ENCODE measurements around the gene CLRN2. TPM values are rescaled to one million over a fixed set of nuclear protein-coding genes. Genes with fewer than 3 reads are reported as not detected.

The CLRN2 gene
- polyA plus RNA-seq, 1 experiment: not detected

GRCh38 chr4:17550549-17550948 lies 35.6 kb downstream of the CLRN2 start:
- CTCF ChIA-PET: interaction anchor here (2.9 to 3.3 kb wide), 2 partner anchors 25 to 257 kb away, joined by 9 to 38 read pairs; partner anchors contain the start of genes DCAF16 and NCAPG
- H3K36me3 ChIP-seq (ENCODE audit: control insufficient read depth, insufficient read depth, low read length): no peaks in the 10 kb centered on the region
- peaks cover 2% of the 10 kb centered on the region for H3K27me3 ChIP-seq (ENCODE audit: control insufficient read depth, insufficient read depth, low read length)
- TF ChIP-seq, protein P1, sequence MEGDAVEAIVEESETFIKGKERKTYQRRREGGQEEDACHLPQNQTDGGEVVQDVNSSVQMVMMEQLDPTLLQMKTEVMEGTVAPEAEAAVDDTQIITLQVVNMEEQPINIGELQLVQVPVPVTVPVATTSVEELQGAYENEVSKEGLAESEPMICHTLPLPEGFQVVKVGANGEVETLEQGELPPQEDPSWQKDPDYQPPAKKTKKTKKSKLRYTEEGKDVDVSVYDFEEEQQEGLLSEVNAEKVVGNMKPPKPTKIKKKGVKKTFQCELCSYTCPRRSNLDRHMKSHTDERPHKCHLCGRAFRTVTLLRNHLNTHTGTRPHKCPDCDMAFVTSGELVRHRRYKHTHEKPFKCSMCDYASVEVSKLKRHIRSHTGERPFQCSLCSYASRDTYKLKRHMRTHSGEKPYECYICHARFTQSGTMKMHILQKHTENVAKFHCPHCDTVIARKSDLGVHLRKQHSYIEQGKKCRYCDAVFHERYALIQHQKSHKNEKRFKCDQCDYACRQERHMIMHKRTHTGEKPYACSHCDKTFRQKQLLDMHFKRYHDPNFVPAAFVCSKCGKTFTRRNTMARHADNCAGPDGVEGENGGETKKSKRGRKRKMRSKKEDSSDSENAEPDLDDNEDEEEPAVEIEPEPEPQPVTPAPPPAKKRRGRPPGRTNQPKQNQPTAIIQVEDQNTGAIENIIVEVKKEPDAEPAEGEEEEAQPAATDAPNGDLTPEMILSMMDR (IDR thresholded peaks at IDR 0.05; ENCODE audit: insufficient read depth, low read depth, low read length): no peak
- POLR2A ChIA-PET: no interaction called here
- DNase-seq (ENCODE audit: low read depth): no peak
- no peak overlapping the region for H3K4me3 ChIP-seq (ENCODE audit: low read depth, low read length)

DNA sequence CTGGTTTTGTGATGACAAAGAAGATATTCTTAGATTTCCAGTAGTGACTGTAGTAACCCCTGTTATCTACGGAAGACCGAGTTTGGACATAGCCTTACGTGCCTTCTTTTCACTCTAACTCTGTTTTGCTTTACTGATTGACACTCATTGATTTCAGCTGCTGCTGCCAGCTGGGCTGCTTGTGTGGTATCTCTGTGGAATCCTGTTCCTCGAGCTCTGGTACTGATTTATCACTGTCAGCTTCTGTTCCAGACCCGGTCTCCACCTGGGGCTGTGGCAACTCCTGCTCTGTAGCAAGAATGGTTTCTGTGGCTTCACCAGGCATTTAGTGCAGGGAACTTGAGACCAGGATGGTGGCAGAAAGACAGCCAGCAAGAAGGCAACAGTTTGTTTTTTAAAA lies 37.5 kb downstream of the CLRN2 start:
- ChIA-PET CTCF (interaction anchor here (1.4 to 2.1 kb wide), 2 partner anchors 84 to 1040 kb away, joined by 3 to 11 read pairs; no protein-coding TSS in a partner anchor), POLR2A (no interaction called here)
- DNase-seq (ENCODE audit: low read depth): no peak
- TF ChIP-seq, protein P1 (IDR thresholded peaks at IDR 0.05; ENCODE audit: insufficient read depth, low read depth, low read length): no peak
- Histone ChIP-seq H3K36me3 (ENCODE audit: control insufficient read depth, insufficient read depth, low read length) (no peaks in the 10 kb centered on the region), H3K4me3 (ENCODE audit: low read depth, low read length) (no peak overlapping the region), H3K27me3 (ENCODE audit: control insufficient read depth, insufficient read depth, low read length) (peaks cover 2% of the 10 kb centered on the region; the same call in 1 of the 2 replicates)

DNA sequence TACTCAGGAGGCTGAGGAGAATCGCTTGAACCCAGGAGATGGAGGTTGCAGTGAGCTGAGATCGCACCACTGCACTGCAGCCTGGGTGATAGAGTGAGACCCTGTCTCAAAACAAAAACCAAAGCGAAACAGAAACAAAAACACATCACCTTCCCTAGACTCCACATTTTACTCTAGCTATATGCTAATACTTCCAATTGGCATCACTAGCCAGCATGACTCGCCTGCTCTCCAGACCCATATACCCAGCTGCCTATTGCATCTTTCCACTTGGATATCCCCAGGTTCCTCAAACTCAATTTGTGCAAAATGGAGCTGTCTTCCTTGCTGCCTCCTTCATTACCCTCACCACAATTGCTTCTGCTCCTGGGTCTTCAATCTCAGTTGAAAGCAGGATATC lies 39.6 kb downstream of the CLRN2 start:
- TF ChIP-seq, protein P1 (IDR thresholded peaks at IDR 0.05; ENCODE audit: insufficient read depth, low read depth, low read length): no peak
- ChIA-PET POLR2A (no interaction called here), CTCF (interaction anchor here (0.6 to 1.5 kb wide), 5 partner anchors 9 to 244 kb away, joined by 3 to 4 read pairs (median 3); no protein-coding TSS in a partner anchor)
- DNase-seq (ENCODE audit: low read depth): no peak
- H3K27me3 ChIP-seq (ENCODE audit: control insufficient read depth, insufficient read depth, low read length): peaks cover 2% of the 10 kb centered on the region; the same call in 1 of the 2 replicates
- H3K36me3 ChIP-seq (ENCODE audit: control insufficient read depth, insufficient read depth, low read length): no peaks in the 10 kb centered on the region
- no peak overlapping the region for H3K4me3 ChIP-seq (ENCODE audit: low read depth, low read length)

DNA sequence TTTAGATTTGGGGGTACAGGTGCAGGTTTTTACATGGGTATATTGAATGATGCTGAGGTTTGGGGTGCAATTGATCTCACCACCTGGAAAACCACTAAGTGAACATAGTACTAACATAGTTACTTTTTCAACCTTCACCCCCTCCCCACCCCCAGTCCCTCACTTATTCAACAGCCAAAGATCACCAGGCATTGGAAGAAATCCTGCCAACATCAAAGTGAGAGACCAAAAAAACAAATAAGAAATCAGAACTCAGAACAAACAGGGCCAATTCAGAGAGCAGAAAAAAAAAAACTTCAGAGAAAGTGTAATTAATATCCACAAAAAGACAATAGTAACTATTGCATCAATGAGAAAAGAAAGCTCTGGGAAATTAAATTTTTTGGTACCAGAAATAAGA lies 41.5 kb downstream of the CLRN2 start:
- H3K27me3 ChIP-seq (ENCODE audit: control insufficient read depth, insufficient read depth, low read length): peaks cover 2% of the 10 kb centered on the region; the same call in 1 of the 2 replicates
- CTCF ChIA-PET: interaction anchor here (0.8 to 0.9 kb wide), 2 partner anchors 56 to 76 kb away, joined by 3 read pairs; no protein-coding TSS in a partner anchor
- TF ChIP-seq, protein P1 (IDR thresholded peaks at IDR 0.05; ENCODE audit: insufficient read depth, low read depth, low read length): no peak
- no peak overlapping the region for H3K4me3 ChIP-seq (ENCODE audit: low read depth, low read length)
- no peaks in the 10 kb centered on the region for H3K36me3 ChIP-seq (ENCODE audit: control insufficient read depth, insufficient read depth, low read length)
- no peak for DNase-seq (ENCODE audit: low read depth)
- POLR2A ChIA-PET: no interaction called here

- TF ChIP-seq, protein P1 (IDR thresholded peaks at IDR 0.05; ENCODE audit: insufficient read depth, low read depth, low read length): no peak
- H3K4me3 ChIP-seq (ENCODE audit: low read depth, low read length): no peak overlapping the region
- ChIA-PET POLR2A (no interaction called here), CTCF (interaction anchor here (0.7 to 3.3 kb wide), 4 partner anchors 9 to 78 kb away, joined by 3 to 15 read pairs (median 4); no protein-coding TSS in a partner anchor)
- no peaks in the 10 kb centered on the region for H3K36me3 ChIP-seq (ENCODE audit: control insufficient read depth, insufficient read depth, low read length)
- H3K27me3 ChIP-seq (ENCODE audit: control insufficient read depth, insufficient read depth, low read length): no peaks in the 10 kb centered on the region; the same call in 1 of the 2 replicates
- no peak for DNase-seq (ENCODE audit: low read depth)
These were observed 42.9 kb downstream of the CLRN2 start for GRCh38 chr4:17557880-17558279.
